SU-DHL-6 (cell line): ENCODE data around the gene OGDHL.

Experiments used
- H2AFZ ChIP-seq: fragments of 200-600 bp; sonication (generic); 2 replicates; pipeline ENCODE4 v1.6.1; 2014; ENCODE audit warnings: low read depth, mild to moderate bottlenecking, moderate library complexity, mixed read lengths, antibody characterized with exemption, low read length; ENCODE audit not compliant: severe bottlenecking
- H3F3A ChIP-seq: fragments of 200-600 bp; shearing (Covaris generic); 2 replicates; pipeline ENCODE4 v1.6.0; 2016; ENCODE audit warnings: antibody characterized with exemption, mild to moderate bottlenecking; ENCODE audit not compliant: insufficient read depth
- H3K27ac ChIP-seq: fragments of 200-600 bp; sonication (generic); 2 replicates; pipeline ENCODE4 v1.5.1; 2016; ENCODE audit warnings: low read depth, mild to moderate bottlenecking, low read length, moderate library complexity, mixed read lengths
- H3K27me3 ChIP-seq: fragments of 200-600 bp; sonication (generic), shearing (Covaris generic); 2 replicates; pipeline ENCODE4 v1.6.0; 2014; ENCODE audit warnings: mild to moderate bottlenecking, low read length
- H3K36me3 ChIP-seq: fragments of 200-600 bp; sonication (generic); 2 replicates; pipeline ENCODE4 v1.6.1; 2014; ENCODE audit warnings: mild to moderate bottlenecking, low read length, mixed read lengths
- H3K4me2 ChIP-seq: fragments of 300-600, 200-600 bp; shearing (Covaris generic), sonication (generic); 2 replicates; pipeline ENCODE4 v1.6.0; 2014; ENCODE audit warnings: low read length, low read depth, mild to moderate bottlenecking; ENCODE audit not compliant: poor library complexity, severe bottlenecking
- H3K4me3 ChIP-seq: fragments of 200-600 bp; sonication (generic); 2 replicates; pipeline ENCODE4 v1.5.1; 2014; ENCODE audit warnings: antibody characterized with exemption, low read length, mild to moderate bottlenecking, mixed read lengths; ENCODE audit not compliant: insufficient read depth, poor library complexity, severe bottlenecking
- H3K79me2 ChIP-seq: fragments of 200-600 bp; sonication (generic); 2 replicates; pipeline ENCODE4 v1.6.1; 2014; ENCODE audit warnings: mild to moderate bottlenecking, low read length, moderate library complexity; ENCODE audit not compliant: insufficient read depth
- H3K9ac ChIP-seq: fragments of 200-600 bp; sonication (generic); 2 replicates; pipeline ENCODE4 v1.7.0; 2014; ENCODE audit warnings: mild to moderate bottlenecking, low read length
- H3K9me2 ChIP-seq: fragments of 200-600 bp; sonication (generic); replicated peaks from 2 replicates; pipeline ENCODE4 v1.6.1; 2014; ENCODE audit warnings: low read length; ENCODE audit not compliant: insufficient read depth
- H3K9me3 ChIP-seq: fragments of 200-600 bp; sonication (generic); 2 replicates; pipeline ENCODE4 v1.6.1; 2014; ENCODE audit warnings: low read length, mixed read lengths; ENCODE audit not compliant: insufficient read depth
- H4K20me1 ChIP-seq: fragments of 200-600 bp; sonication (generic); 2 replicates; pipeline ENCODE4 v1.6.1; 2014; ENCODE audit warnings: low read depth, mild to moderate bottlenecking, antibody characterized with exemption, low read length, moderate library complexity, mixed read lengths
- CTCF ChIP-seq: fragments of 200-600 bp; sonication (generic); IDR thresholded peaks from one replicate; pipeline ENCODE4 v1.5.1; 2017; ENCODE audit warnings: antibody characterized with exemption, mild to moderate bottlenecking, low read length, moderate library complexity; ENCODE audit not compliant: insufficient read depth, poor library complexity, severe bottlenecking
- EZH2phosphoT487 ChIP-seq: fragments of 200-600 bp; sonication (generic), shearing (Covaris generic); conservative IDR thresholded peaks from 2 replicates; pipeline ENCODE4 v1.6.1; 2018; ENCODE audit warnings: mild to moderate bottlenecking, antibody characterized with exemption, low read length, moderate library complexity, mixed read lengths

Gene OGDHL

DNA sequence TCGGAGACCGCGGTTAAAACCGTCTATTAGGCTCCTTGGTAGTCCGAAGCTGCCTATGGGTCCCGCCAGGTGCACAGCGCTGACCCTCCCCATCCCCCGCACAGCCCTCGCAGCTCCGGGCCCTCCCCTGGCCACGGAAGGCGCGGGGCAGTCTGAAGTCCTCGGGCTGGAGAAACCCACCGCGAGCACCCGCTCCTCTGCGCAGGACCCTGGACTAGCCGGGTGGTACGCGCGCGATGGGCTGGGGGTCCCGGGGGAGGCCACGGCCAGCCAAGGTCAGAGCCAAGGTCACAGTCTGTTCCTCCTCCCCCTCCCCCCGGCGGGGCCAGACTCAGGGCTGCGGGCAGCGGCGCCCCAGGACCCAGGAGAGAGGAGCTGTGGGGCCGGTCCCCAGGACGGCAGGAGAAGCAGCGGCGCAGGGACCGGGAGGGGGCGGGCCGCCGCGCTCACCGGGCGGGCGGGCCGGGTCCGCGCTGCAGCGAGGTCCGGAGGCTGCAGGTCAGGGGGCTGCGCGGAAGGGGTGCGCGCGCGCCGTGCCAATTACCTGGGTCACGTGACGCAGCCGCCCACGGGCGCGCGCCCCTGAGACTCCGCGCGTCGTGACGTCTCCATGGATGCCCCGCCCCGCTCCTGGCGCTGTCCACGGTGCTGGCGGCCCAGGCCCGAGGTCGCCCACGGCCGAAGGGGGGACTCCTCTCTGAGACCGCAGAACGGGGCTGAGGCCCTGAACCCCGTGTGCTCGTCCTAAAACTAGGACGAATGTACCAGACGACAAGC lies at the start of gene OGDHL:
Gene OGDHL (minus strand): TSS at position 535 of the 777 bp plus-strand sequence. CDS start 3,731 bp downstream, outside the sequence.
- no peak within 1 kb of the TSS for H3K9ac ChIP-seq
- no peak within 1 kb of the TSS for H3K4me3 ChIP-seq
- H3K27ac ChIP-seq, result no peak within 1 kb of the TSS
- H3K9me3 ChIP-seq, result no peaks in the 10 kb centered on the region
- no peak for TF ChIP-seq EZH2phosphoT487
- no peak for TF ChIP-seq CTCF
- no peaks in the 10 kb centered on the region for H3F3A ChIP-seq
- no peaks in the 10 kb centered on the region for H3K36me3 ChIP-seq
- H3K79me2 ChIP-seq, result no peaks in the 10 kb centered on the region
- H3K9me2 ChIP-seq, result no peaks in the 10 kb centered on the region
- H4K20me1 ChIP-seq, result no peaks in the 10 kb centered on the region
- H3K4me2 ChIP-seq, result no peak within 1 kb of the TSS
- no peak within 1 kb of the TSS for H2AFZ ChIP-seq
- H3K27me3 ChIP-seq, result no peaks in the 10 kb centered on the region

DNA sequence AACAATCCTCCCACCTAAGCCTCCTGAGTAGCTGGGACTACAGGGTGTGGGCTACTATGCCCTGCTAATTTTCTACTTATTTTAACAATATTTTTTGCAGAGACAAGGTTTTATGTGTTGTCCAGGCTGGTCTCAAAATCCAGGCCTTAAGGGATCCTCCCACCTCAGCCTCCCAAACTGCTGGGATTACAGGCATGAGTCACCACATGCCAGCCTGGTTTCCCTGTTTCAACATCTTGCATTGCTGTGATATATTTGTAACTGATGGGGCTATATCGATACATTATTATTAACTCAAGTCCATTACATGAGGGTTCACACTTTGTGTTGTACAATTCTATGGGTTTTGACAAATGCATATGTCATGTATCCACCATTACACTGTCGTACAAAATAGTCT lies 41.9 kb upstream of the OGDHL start:
- H3K27me3 ChIP-seq, result no peaks in the 10 kb centered on the region
- no peak overlapping the region for H3K9ac ChIP-seq
- no peak overlapping the region for H3K27ac ChIP-seq
- H3K36me3 ChIP-seq, result no peaks in the 10 kb centered on the region
- H2AFZ ChIP-seq, result no peak overlapping the region
- H3K9me3 ChIP-seq, result no peaks in the 10 kb centered on the region
- H3K9me2 ChIP-seq, result no peaks in the 10 kb centered on the region
- H4K20me1 ChIP-seq, result no peaks in the 10 kb centered on the region
- H3K4me3 ChIP-seq, result no peak overlapping the region
- no peak for TF ChIP-seq CTCF
- no peak for TF ChIP-seq EZH2phosphoT487
- no peaks in the 10 kb centered on the region for H3K79me2 ChIP-seq
- H3F3A ChIP-seq, result no peaks in the 10 kb centered on the region
- no peak overlapping the region for H3K4me2 ChIP-seq

DNA sequence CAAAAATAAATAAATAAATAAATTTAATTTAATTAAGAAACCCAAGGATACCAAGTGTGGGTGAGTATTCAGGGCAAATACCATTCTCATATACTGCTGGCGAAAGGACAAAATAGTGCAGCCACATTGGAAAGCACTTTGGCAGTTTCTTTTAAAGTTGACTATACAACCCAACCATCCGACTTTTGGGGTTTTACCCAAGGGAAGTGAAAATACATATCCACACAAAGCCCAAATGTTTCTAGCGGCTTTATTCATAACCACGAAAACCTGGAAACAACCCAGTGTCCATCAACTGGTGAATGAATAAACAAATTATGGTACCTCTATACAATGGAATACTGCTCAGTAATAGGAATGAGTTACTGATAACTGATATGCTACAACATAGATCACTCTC lies 36.2 kb upstream of the OGDHL start:
- H3F3A ChIP-seq, result no peaks in the 10 kb centered on the region
- H3K9ac ChIP-seq, result no peak overlapping the region
- no peak for TF ChIP-seq CTCF
- no peak for TF ChIP-seq EZH2phosphoT487
- no peaks in the 10 kb centered on the region for H3K79me2 ChIP-seq
- no peaks in the 10 kb centered on the region for H3K9me2 ChIP-seq
- H3K4me3 ChIP-seq, result no peak overlapping the region
- no peaks in the 10 kb centered on the region for H4K20me1 ChIP-seq
- no peak overlapping the region for H3K4me2 ChIP-seq
- no peaks in the 10 kb centered on the region for H3K36me3 ChIP-seq
- H3K27ac ChIP-seq, result no peak overlapping the region
- no peaks in the 10 kb centered on the region for H3K27me3 ChIP-seq
- H3K9me3 ChIP-seq, result no peaks in the 10 kb centered on the region
- H2AFZ ChIP-seq, result no peak overlapping the region
